ENCODE measurements around the gene SUN3.

- no peak for TF ChIP-seq POLR2AphosphoS5 (IDR thresholded peaks at IDR 0.05; ENCODE audit: low read depth, low read length)
- TF ChIP-seq REST (IDR thresholded peaks at IDR 0.05; ENCODE audit: insufficient read depth in 1 of 2, low read depth in 2 of 2, low read length in 2 of 2), result no peak
- no peak for TF ChIP-seq SIN3A (IDR thresholded peaks at IDR 0.05; ENCODE audit: borderline replicate concordance, insufficient read depth, low read length)
- no peak for TF ChIP-seq TAF1 (IDR thresholded peaks at IDR 0.05; ENCODE audit: borderline replicate concordance, insufficient read depth, low read length)
- no peak for TF ChIP-seq FOXP2 (optimal IDR thresholded peaks at IDR 0.05; ENCODE audit: borderline replicate concordance, extremely low read depth, extremely low read length, insufficient read depth)
Observed at GRCh38 chr7:47956220-47956619, 72.7 kb downstream of the SUN3 start.

Data from PFSK-1 (cell line).